NCI-H748 treated with DMSO at 0.1 percent for 48 hours (cell line): ENCODE data around the gene FES.
"Not testable (repeated sequence)": the region's sequence is repeated elsewhere in the genome, so short reads cannot be mapped to it uniquely, and the experiment has no call there.

Experiments used
- DNase-seq: peaks from one replicate; lab custom pipeline; 2025; lab: John Stamatoyannopoulos, UW

The FES gene

GRCh38 chr15:90883976-90884718 is at the start of gene FES:
FES (plus strand) TSS chr15:90884504; CDS start chr15:90885046, 542 bp downstream.
- no peak for DNase-seq

DNA sequence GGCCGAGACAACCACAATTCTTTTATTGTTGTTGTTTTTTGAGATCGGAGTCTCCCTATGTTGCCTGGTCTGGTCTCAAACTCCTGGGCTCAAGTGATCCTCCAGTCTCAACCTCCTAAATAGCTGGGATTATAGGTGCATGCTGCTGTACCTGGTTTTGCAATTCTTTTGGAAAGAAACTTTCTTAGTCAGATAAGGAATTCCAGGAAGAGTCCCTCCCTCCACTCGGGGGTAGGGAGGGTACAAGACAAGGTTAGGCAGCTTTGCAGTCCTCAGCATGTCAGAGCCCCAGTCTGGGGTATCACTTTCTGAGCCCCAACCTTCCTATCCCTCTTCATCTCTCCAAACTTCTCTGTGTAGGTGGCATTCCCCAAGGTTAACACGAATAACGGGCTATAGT is 49.7 kb upstream of the FES start:
- DNase-seq: no peak

DNA sequence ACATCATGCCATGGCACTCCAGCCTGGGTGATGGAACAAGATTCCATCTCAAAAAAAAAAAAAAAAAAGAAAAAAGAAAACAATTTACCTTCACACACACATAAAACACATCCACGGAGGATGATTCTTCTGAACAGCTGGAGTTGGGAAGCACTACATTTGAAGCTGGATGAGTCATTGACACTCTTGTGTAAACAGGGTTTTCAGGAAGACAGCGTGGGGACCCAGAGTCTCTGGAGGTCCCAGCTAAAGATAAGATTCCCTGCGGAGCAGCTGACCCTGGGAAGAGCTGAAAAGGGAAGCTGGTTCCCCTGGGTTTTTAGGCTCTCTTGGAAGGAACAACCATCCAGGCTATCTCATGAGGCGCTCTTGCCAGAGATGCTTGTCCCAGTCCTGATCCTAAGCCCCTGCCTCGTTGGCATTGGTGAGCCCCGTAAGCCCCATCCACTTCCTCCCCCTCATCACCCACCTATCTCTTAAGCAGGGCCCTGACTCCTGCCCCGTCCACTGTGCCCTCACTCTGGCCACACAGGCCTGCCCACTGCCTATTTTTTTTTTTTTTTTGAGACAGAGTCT is 47.9 kb upstream of the FES start:
- DNase-seq: no peak

DNA sequence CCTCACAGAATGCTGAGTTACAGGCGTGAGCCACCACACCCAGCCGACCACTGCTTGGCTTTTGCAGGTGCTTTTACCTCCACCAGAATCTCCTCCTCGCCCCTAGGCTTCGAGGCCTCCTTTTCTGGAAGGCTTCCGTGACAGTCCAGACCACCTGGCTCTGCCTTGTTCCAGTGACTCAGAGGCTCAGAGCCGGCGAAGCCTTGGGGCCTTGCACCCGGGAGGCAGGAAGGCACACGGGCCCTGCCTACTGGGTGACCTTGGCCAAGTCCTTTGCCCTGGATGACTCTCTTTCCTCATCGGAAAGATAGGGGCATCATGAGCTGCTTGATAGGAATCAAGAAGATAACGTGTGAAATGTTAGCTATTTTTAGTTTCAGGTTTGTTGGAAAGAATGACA is 47.2 kb upstream of the FES start:
- no peak for DNase-seq

DNA sequence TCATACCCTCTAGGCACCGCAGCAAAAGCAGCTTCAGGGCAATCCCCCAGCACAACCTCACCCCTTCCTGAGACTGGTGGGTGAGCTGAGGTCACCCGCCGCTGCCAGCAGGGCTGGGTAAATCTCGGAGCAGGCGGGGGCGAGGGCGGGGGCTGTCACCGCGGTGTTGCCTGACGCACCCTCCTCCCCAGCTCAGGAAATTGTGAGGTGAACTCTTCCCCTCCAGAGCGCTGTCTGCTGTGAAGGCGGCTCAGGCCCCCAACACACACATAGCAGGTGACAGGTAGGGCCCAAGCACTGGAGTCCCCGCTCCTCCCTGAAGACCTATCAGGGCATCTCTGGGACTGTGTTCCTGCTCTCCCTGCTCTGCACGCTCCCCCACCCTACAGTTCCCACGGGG is 46.2 kb upstream of the FES start:
- no peak for DNase-seq

- no peak for DNase-seq
These were observed 45.8 kb upstream of the FES start for GRCh38 chr15:90838544-90838943.

- no peak for DNase-seq
These were observed 44.9 kb upstream of the FES start for GRCh38 chr15:90839187-90840071.

DNA sequence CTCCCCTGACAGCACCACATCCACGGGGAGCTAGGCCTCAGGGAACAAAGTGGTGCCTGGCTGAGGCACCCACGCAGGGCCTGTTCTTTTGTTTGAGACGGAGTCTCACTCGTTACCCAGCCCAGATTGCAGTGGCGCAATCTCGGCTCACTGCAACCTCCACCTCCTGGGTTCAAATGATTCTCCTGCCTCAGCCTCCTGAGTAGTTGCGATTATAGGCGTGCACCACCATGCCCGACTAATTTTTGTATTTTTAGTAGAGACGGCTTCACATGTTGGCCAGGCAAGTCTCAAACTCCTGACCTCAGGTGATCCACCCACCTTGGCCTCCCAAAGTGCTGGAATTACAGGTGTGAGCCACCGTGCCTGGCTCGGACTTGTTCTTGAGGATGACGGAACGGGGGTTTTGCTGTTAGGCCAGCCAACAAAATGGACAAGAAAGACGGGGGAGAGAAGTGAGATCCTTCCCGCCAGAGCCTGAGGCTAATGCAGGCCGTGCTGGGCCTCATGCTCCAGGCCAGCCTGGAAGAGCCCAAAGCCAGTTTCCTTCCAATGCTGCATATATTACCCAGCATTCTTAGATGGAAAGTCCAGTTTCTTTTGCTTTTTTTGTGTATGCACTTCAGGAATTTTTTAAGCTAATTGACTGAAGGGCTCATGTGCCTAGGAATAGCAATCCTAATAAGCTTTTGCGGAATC is 44.0 kb upstream of the FES start:
- DNase-seq: no peak

- no peak for DNase-seq
These were observed 43.4 kb upstream of the FES start for GRCh38 chr15:90840954-90841353.

GRCh38 chr15:90844696-90845095 is 39.6 kb upstream of the FES start:
- DNase-seq: no peak

GRCh38 chr15:90845201-90845949 is 38.9 kb upstream of the FES start:
- DNase-seq: no peak

GRCh38 chr15:90849424-90849823 is 34.9 kb upstream of the FES start:
- not testable (repeated sequence) for DNase-seq

- no peak for DNase-seq
These were observed 33.2 kb upstream of the FES start for GRCh38 chr15:90851114-90851513.

DNA sequence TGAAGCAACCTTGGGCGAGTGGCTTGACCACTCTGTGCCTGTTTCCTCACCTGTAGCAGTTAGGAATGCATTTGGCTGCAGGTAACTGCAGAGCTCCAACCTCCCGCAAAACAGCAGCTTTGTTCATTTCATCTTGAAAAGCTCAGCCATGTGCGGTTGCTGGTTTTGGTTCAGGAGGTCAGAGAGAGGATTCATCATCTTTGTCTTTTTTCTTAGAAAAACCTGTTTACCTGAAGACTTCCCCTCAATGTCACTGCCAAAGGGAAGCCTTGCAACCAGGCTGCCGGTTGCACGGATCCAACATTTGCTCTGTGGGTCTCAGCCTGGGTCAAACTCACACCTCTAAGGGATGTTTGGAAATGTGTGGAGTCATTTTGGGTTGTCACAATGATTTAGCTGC is 32.4 kb upstream of the FES start:
- no peak for DNase-seq

GRCh38 chr15:90855139-90855538 is 29.2 kb upstream of the FES start:
- no peak for DNase-seq

- DNase-seq: no peak
These were observed 27.0 kb upstream of the FES start for GRCh38 chr15:90857337-90857736.

- DNase-seq: no peak
These were observed 26.3 kb upstream of the FES start for GRCh38 chr15:90857883-90858443.

DNA sequence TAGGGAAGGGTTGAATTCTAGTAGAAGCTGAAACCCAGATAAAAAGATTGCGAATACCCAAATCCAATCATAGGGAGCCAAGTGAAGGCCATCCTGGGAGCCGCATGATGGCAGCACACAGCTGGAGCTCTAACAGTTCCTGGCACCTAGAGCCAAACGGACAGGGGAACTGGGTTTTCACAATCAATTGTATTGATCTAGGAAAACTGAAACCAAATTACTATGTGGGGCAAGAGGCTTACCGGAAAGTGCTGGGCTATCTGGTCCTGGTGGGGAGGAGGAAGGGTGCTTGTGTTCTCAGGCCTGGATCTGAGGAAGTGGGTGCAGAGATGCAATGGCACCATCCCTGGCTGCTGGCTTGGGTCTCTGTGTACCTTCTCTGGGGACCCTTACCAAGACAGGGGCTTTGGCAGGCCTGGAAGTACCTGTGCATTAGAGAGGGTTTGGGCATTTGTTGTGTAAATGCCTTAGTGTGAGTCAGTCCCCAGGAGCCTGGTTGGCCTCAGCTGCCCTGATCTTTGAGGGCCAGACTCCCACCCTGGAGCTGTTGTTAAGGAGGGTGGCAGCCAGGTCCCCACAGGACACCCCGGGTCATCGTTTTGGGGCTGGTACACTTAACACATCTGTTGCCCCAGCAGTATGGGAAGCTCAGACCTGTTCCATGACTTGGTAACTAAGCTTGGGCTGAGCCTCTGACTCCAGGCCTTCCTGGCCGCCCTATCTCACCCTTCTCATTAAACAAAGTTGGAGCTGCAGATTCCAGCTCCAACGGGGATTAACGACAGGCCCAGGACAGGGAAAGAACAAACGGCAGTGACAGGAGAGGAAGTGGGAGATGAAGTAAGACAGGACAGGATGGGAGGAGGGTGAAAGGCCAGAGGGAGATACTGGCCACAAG is 24.8 kb upstream of the FES start:
- DNase-seq: no peak

GRCh38 chr15:90860450-90860849 is 23.9 kb upstream of the FES start:
- no peak for DNase-seq
